DOHH2 (cell line): Measurements from ENCODE around the gene EZH1.

Source experiments
- H3F3A ChIP-seq: fragments of 200-600 bp; sonication (generic), shearing (Covaris generic); 2 replicates; pipeline ENCODE4 v1.6.0; 2016; ENCODE audit warnings: antibody characterized with exemption, mild to moderate bottlenecking; ENCODE audit not compliant: control insufficient read depth, insufficient read depth
- H3K27ac ChIP-seq: fragments of 200-600 bp; sonication (generic); 2 replicates; pipeline ENCODE4 v1.5.1; 2014; ENCODE audit warnings: low read depth, mild to moderate bottlenecking, low read length, moderate library complexity
- H3K27me3 ChIP-seq: fragments of 200-600 bp; sonication (generic); 2 replicates; pipeline ENCODE4 v1.6.1; 2014; ENCODE audit warnings: mild to moderate bottlenecking, low read length, mixed read lengths; ENCODE audit not compliant: control insufficient read depth
- H3K36me3 ChIP-seq: fragments of 200-600 bp; sonication (generic); 2 replicates; pipeline ENCODE4 v1.6.1; 2014; ENCODE audit warnings: mild to moderate bottlenecking, low read length, moderate library complexity, mixed read lengths; ENCODE audit not compliant: control insufficient read depth
- H3K4me1 ChIP-seq: fragments of 200-600 bp; sonication (generic); 2 replicates; pipeline ENCODE4 v1.6.1; 2014; ENCODE audit warnings: mild to moderate bottlenecking, low read length, mixed read lengths; ENCODE audit not compliant: control insufficient read depth
- H3K4me2 ChIP-seq: fragments of 200-600 bp; sonication (generic); 2 replicates; pipeline ENCODE4 v1.6.0; 2014; ENCODE audit warnings: mild to moderate bottlenecking, low read length, moderate library complexity
- H3K4me3 ChIP-seq: fragments of 200-600 bp; sonication (generic); 2 replicates; pipeline ENCODE4 v1.5.1; 2014; ENCODE audit warnings: mild to moderate bottlenecking, low read length, mixed read lengths
- H3K79me2 ChIP-seq: fragments of 200-600 bp; sonication (generic); 2 replicates; pipeline ENCODE4 v1.6.1; 2014; ENCODE audit warnings: mild to moderate bottlenecking, low read length, mixed read lengths; ENCODE audit not compliant: control insufficient read depth
- H3K9me2 ChIP-seq: fragments of 200-600 bp; sonication (generic); replicated peaks from 2 replicates; pipeline ENCODE4 v1.6.1; 2014; ENCODE audit warnings: mild to moderate bottlenecking, low read length, mixed read lengths; ENCODE audit not compliant: control insufficient read depth
- H3K9me3 ChIP-seq: fragments of 200-600 bp; sonication (generic); 2 replicates; pipeline ENCODE4 v1.6.1; 2014; ENCODE audit warnings: antibody characterized with exemption, low read length, mixed read lengths; ENCODE audit not compliant: control insufficient read depth, insufficient read depth
- H4K20me1 ChIP-seq: fragments of 200-600 bp; sonication (generic); 2 replicates; pipeline ENCODE4 v1.6.0; 2014; ENCODE audit warnings: low read depth, mild to moderate bottlenecking, antibody characterized with exemption, low read length, moderate library complexity; ENCODE audit not compliant: control insufficient read depth, insufficient read depth
- CTCF ChIP-seq: fragments of 200-600 bp; sonication (generic); IDR thresholded peaks from one replicate; pipeline ENCODE4 v1.5.1; 2014; ENCODE audit warnings: antibody characterized with exemption, mild to moderate bottlenecking, low read depth, low read length; ENCODE audit not compliant: poor library complexity, severe bottlenecking
- EZH2phosphoT487 ChIP-seq: fragments of 200-600 bp; sonication (generic); IDR thresholded peaks from 2 replicates; pipeline ENCODE4 v1.6.1; 2017; ENCODE audit warnings: borderline replicate concordance, mild to moderate bottlenecking, antibody characterized with exemption, low read length, moderate library complexity, mixed read lengths

EZH1 gene

GRCh38 chr17:42699415-42699740 lies 45.5 kb downstream of the EZH1 start:
- no peaks in the 10 kb centered on the region for H3K79me2 ChIP-seq
- no peaks in the 10 kb centered on the region for H3K9me2 ChIP-seq
- H3K27ac ChIP-seq: no peak overlapping the region

GRCh38 chr17:42698736-42699414 lies 46.0 kb downstream of the EZH1 start:
- Histone ChIP-seq H3K4me2 (no peak overlapping the region), H3F3A (no peaks in the 10 kb centered on the region), H3K27ac (no peak overlapping the region), H3K9me2 (no peaks in the 10 kb centered on the region), H3K27me3 (no peaks in the 10 kb centered on the region), H3K79me2 (no peaks in the 10 kb centered on the region), H3K4me3 (no peak overlapping the region), H3K4me1 (no peaks in the 10 kb centered on the region), H4K20me1 (no peaks in the 10 kb centered on the region), H3K9me3 (no peaks in the 10 kb centered on the region), H3K36me3 (peaks cover 11% of the 10 kb centered on the region)
- TF ChIP-seq CTCF (no peak), EZH2phosphoT487 (no peak)

More at GRCh38 chr17:42699415-42699740, 45.5 kb downstream of the EZH1 start:
- no peak overlapping the region for H3K4me2 ChIP-seq
- TF ChIP-seq CTCF: no peak
- no peak for TF ChIP-seq EZH2phosphoT487
- no peaks in the 10 kb centered on the region for H3K4me1 ChIP-seq
- peaks cover 13% of the 10 kb centered on the region for H3K36me3 ChIP-seq
- H3F3A ChIP-seq: no peaks in the 10 kb centered on the region
- no peaks in the 10 kb centered on the region for H3K9me3 ChIP-seq
- no peak overlapping the region for H3K4me3 ChIP-seq
- no peaks in the 10 kb centered on the region for H3K27me3 ChIP-seq
- no peaks in the 10 kb centered on the region for H4K20me1 ChIP-seq

- Histone ChIP-seq H3K27ac (no peak overlapping the region), H3K4me2 (no peak overlapping the region), H3K79me2 (no peaks in the 10 kb centered on the region), H3K4me1 (no peaks in the 10 kb centered on the region), H4K20me1 (no peaks in the 10 kb centered on the region), H3F3A (no peaks in the 10 kb centered on the region), H3K4me3 (no peak overlapping the region), H3K27me3 (no peaks in the 10 kb centered on the region), H3K9me3 (no peaks in the 10 kb centered on the region), H3K9me2 (no peaks in the 10 kb centered on the region), H3K36me3 (peaks cover 5% of the 10 kb centered on the region; the same call in 1 of the 2 replicates)
- TF ChIP-seq CTCF (no peak), EZH2phosphoT487 (no peak)
Measured at GRCh38 chr17:42697108-42697811, 47.6 kb downstream of the EZH1 start.
